Anterior cingulate cortex (tissue), 58 donors: ENCODE results near the gene FGF6.
A peak's percentile ranks its signal among the peaks of the same experiment; 100 is the strongest.
"Not testable (repeated sequence)": the region's sequence is repeated elsewhere in the genome, so short reads cannot be mapped to it uniquely, and the experiment has no call there.

Experiments used
- DNase-seq, 58 donors: peaks; one replicate each; lab custom pipeline; 2025; lab: John Stamatoyannopoulos, UW

Gene FGF6, protein sequence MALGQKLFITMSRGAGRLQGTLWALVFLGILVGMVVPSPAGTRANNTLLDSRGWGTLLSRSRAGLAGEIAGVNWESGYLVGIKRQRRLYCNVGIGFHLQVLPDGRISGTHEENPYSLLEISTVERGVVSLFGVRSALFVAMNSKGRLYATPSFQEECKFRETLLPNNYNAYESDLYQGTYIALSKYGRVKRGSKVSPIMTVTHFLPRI

DNA sequence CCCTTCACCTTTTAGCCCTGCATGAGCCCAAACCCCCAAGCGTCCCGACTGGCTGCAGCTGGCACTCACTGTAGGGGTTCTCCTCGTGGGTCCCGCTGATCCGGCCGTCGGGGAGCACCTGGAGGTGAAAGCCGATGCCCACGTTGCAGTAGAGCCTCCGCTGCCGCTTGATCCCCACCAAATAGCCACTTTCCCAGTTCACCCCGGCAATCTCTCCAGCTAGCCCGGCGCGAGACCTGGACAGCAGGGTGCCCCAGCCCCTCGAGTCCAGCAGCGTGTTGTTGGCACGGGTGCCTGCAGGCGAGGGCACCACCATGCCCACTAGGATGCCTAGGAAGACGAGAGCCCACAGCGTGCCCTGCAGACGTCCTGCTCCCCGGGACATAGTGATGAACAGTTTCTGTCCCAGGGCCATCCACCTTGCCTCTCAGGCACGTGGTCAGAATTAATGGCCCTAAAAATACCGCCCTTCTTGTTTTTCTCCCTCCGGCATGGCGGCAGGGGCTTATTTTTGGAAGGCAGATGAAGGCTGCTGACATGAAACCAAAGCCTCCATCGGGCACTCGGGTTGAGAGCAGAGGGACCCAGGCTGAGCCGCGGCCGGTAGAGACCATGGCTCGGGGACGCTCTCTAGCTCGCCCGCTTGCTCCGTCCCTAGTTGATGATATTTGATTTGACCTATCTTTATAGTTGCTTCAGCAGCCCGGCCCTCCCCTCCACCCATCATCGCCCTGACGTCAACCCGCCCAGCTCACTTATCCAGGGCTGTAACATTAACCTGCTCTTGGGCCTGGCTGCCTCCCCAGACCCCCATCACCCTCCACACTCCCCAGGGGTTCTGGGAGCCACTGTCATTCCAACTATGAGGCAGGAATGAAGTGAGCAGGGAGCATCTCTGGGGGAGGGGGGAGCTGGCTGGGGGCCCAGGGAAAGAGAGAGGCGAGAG is at the start of gene FGF6:
Gene FGF6 (minus strand): TSS at position 660 of the 946 bp plus-strand sequence. CDS start 245 bp downstream, at position 415.
- DNase-seq: no peak

DNA sequence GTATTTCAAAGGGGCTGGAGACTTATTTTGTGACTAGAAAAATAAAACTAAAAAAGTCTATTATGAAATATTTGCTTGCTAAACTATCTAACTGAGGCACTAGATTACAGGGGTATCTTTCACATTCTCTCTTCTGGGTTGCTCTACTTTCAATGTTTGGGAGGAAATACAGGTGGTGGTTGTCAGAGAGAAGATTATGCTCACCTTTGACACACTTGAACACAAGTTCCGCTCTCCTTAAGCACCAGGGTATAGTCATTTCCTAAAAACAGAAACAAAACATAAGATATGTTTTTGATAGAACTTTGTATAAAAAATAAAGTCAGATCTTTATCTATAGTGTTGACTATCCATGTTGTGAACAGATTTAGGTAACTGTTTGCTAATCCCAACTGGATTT is 45.4 kb upstream of the FGF6 start:
- no peak for DNase-seq

DNA sequence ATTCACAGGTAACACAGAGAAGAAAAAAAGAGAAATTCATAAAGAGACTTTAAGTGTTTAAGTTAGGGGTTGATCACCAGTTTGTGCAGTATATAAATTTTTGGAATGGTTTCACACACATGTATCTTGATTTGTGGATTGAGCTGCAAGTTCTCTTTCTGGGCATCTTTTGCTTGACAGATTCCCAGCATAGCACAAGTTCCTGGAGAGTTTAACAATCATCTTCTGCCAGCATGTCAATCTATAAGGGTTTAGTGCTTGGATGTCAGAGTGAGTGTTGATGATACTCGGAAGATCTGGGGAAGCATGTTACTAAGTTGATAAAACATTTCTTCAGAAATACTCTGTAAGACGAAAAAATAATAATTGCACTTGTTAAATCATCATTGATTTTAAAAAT is 43.9 kb upstream of the FGF6 start:
- no peak for DNase-seq

DNA sequence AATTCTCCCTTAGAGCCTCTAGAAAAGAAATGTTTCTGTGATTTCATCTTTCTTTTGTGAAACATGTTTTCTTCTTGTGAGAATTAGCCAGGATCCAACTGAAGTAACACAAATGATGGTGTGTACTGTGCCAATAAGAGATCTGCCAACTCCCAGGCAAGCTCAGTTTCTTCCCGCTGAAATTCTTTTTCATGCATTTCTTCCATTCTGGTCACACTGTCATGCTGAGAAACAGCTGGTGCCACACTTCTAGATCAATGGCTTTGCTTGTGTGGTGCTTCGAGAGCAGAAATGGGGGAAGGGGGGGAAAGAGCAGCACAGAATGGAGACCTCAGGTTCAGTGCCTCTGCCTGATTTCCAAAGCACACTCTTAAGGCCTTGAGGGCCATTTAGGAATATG is 41.4 kb upstream of the FGF6 start:
- peak in 29 of 58 donors; percentile 2 to 66 (median 14) for DNase-seq

DNA sequence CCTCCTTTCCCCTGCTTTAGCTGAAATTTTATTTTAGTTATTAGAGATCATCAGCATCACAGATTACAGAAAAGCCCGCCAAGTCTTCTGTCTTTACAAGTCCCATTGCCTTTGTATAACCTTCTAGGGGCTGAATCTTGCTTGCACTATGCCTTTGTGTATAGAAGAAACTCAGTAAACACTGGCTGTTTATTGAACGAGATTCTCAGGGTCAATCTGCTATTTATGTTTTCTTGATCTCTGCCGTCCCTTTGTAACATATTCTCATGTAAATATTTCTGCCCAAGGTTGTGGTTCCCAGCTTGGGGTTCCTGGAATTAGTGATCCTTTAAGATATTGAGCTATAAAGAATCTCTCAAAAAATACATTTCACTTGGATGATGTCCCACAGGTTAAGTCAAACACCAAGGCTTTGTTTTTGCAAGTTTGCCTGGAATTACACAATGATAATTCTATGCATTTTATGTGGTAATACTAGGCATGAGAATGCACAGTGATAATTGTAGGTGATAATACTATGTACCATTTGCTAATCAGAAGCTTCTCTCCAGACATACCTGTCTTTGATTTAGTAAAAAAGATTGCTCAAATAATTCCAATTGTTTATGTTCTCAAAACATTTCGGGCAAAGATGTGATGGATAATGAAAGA is 40.6 kb upstream of the FGF6 start:
- no peak for DNase-seq

DNA sequence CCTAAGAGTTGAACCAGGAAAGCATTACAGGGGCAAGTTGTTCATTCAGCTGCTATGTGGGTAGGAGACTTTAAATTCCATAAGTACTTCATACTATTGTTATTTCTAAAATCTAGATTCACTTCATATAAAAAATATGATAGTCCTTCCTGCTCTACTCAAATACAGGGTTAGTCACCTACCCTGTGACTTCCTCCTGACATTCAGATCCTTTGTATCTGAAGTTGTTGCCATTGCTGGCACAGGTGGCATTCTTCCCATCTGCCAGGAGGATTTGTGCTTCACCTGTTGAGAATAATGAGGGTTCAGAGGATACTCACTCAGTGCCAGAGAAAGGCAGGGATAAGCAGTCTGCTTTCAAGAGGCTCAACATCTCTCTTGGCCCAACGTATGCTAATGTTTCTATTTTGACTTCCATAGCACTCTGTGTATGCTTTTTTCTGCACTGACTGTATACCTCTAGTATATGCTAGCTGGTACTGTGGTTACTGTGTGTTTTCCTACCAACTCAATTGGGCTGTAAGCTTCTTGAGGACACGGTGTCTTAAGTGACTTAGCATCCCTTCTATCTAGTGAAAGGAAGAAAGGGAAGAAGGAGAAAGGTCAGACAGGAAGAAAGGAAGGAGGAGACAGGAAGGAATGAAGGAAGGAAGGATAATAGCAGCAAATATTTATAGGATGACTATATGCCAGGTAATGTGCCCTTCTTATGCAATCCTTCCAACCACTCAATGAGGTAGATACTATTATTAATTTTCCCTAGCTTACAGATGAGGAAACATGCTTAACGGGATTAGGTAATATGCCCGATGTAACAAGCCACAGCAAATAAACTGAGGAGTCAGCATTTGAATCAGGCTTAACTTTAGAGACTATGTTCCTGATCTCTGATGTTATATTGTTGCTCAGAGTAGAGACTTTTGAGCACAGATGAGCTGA is 38.5 kb upstream of the FGF6 start:
- DNase-seq: no peak

DNA sequence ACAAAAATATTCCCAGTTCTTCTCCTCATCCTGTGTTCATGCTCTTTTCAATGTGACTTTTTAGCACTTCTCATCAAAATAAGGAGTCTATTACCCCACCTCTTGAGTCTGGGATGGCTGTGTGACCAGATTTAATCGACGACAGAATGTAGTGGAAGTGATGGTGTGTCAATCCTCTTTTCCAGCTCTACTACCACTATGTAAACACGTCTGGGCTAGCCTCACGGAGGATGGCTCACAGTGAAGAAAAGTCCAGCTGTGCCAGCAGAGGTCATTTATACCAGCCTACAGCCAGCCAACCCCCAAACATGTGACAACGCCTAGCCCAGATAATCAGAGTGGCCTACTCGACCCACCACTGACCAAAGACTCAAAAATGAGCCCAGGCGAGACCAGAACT is 37.3 kb upstream of the FGF6 start:
- no peak for DNase-seq

DNA sequence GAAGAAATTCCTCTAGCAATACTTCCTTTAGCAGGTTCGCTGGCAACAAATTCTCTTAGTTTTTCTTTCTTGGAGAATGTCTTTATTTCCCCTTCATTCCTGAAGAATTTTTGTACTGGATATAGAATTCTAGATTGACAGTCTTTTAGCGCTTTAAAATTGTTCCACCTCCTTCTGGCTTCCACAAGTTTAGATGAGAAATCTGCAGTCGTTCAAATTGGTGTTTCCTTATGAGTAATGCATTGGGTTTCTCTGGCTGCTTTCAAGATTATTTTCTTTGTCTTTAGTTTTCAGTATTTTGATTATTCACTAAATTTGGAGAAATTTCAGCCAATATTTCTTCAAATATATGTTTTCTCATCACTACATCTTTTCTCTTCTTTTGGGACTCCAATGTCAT is 33.3 kb upstream of the FGF6 start:
- no peak for DNase-seq

DNA sequence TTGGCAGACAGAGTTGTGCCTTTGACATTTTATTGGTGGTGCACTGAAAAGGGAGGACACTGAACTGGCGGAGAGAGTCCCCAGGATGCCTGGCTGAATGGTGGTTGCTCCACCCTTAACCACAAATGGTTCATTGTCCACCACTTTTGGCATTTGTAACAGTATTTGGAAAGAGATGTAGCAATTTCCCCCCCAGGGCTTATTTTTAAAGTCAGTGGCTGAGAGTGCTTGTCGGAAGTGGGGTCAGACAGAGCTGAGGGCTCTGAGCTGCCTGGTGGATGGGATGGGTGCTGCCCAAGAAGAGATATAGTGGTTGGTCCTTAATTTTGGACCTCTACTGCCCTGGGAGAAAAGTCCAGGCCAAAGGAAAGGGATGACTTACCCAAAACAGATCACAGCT is 31.5 kb upstream of the FGF6 start:
- no peak for DNase-seq

DNA sequence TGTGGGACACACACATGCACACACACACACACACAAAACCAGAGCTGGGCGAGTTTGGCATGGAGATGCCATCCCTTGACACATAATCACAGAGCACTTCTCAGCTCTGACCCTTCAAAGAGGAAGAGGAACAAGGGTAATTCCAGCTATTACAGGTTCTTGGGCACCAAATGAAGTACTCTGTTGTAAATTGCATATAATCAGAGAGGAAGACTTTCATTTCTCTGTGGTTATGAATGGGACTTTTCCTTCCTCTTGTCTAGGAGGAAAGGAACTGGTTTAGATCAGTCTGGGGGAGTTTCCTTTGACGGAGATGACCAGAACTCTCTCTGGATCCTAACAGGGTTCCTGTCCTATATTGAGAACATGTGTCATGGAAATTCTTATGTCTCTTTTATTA is 26.4 kb upstream of the FGF6 start:
- no peak for DNase-seq

DNA sequence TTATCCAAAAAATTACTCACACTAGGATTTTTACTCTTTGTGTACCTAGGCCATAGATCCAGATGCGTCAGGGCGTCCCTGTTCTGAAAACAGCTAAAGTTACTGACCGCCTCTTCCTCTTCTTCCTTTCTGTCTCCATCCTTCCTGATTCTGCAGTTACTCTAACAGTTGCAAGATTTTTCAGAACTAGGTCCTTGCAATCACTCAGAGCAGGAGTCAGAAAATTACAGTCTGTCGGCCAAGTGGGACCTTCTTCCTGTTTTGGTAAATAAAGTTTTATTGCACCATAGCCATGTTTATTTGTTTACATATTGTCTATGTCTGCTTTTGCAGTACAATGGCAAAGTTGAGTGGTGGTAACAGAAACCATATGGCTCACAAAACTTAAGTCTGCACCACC is 25.6 kb upstream of the FGF6 start:
- no peak for DNase-seq

DNA sequence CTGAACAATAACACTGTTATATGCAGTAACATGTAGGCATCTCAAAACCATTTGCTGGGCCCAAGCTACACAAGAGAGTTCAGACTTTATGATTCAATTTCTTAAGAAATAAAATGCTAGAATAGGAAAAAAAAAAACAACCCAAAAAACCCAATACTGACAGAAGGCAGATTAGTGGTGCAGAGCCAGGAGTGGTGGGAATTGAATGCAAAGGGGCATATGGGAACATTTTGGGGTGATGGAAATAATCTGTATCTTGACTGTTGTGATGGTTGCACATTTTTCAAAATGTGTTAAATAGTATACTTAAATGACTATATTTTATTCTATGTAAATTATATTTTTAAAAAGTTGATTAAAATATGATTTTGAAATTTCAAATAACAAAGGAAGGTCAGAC is 23.4 kb upstream of the FGF6 start:
- no peak for DNase-seq

DNA sequence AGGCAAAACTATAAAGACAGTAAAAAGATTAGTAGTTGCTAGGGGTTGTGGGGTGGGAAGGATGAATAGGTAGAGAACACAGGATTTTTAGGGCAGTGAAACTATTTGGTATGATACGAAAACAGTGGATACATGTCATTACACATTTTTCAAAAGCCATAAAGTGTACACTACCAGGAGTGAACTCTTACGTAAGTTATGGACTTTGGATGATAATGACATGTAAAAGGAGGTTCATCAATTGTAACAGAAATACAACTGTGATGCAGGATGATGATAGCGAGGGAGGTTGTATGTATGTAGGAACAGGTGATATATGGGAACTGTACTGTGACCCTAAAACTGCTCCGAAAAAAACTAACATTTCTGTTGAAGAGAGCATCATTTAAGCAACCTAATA is 15.1 kb upstream of the FGF6 start:
- DNase-seq: no peak

DNA sequence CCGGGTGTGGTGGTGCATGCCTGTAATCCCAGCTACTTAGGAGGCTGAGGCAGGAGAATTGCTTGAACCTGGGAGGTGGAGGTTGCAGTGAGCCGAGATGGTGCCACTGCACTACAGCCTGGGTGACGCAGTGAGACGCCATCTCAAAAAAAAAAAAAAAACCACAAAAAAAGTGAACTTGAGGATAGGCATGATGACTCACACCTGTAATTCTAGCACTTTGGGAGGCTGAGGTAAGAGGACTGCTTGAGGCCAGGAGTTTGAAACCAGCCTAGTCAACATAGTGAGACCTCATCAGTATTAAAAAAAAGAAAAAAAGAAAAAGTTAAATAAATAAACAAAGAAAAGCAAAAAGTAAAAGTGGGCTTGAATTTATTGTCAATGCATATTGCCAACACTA is 10.2 kb upstream of the FGF6 start:
- DNase-seq: not testable (repeated sequence)

DNA sequence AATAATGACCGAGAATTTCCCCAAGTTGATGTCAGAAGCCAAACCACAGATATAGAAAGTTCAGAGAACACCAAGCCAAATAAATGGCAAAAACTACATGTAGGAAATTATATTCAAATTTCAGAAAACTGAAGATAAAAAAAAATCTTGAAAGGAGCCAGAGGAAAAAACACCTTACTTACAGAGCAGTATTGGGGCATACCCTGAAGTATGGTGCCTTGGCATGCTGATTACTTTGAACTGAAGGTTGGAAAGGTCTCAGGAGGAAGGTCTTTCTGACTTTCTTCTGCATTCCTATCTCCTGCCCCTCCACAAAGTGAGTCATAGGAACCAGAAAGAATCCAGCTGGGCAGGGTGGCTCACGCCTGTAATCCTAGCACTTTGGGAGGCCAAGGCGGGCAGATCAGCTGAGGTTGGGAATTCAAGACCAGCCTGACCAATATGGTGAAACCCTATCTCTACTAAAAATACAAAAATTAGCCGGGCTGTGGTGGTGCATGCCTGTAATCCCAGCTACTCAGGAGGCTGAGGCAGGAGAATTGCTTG is 8.8 kb upstream of the FGF6 start:
- no peak for DNase-seq

DNA sequence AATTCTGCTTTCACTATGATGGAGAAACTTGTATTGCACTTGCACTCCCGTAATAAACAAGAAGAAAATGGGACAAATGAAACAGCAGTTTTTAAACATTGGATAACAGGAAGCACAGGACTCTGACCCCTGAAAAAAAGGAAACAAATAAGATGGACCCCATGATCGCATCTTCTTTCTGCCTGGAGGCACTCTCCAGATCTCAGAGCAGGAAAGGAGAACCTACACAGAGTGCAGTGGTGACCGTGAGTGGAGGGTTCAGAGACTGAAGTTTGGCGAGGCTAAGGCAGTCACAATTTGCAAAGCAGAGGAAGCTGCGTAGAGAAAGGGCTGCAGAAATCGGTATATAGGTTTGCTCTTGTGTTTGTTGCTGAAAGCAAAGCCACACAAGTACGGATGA is 6.1 kb upstream of the FGF6 start:
- DNase-seq: no peak

DNA sequence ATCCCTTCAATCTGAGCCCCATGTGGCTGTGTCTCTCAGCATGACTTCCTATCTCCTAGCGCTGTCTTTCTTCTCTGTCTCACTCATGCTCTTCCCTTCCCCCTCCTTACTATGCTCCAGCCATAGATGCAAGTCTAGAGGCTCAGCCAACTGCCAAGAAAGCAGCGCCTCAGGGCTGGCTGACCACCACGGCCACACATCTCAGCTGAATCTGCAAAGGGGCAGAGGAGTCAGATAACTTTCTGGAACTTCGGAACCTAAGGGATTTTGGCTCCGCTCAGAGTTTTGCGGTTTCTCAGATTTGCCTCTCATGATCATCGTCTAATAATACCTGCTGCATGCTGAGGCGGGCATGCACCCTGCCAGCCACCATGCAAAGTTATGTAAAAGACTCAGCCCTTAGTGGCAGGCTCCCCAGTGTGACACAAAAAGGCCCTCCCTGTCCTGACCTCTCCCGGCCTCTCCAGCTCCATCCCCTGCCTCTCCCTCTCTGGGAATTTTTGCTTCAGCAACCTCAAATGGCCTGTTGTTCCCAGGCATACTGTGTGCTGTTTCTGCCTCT is 5.0 kb upstream of the FGF6 start:
- DNase-seq: peak in 1 of 58 donors; percentile 10

DNA sequence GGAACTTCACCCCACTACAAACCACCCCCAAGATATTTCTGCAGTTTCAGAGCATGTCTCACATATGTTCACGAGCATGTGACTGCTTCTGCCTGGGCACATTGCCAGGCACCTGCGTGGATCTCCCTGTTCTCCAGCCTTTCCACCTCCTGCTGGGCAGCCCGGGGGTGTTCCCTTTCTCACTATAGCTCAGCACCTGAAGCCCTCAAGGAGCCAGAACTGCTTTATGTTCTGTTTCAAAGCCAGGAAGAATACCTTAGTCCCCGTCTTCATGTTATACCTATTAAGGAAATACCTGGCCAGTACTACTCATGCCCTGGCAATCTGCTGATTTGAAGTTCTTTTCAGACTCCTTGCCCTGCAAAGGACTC is 4.2 kb upstream of the FGF6 start:
- peak in 1 of 58 donors; percentile 21 for DNase-seq

DNA sequence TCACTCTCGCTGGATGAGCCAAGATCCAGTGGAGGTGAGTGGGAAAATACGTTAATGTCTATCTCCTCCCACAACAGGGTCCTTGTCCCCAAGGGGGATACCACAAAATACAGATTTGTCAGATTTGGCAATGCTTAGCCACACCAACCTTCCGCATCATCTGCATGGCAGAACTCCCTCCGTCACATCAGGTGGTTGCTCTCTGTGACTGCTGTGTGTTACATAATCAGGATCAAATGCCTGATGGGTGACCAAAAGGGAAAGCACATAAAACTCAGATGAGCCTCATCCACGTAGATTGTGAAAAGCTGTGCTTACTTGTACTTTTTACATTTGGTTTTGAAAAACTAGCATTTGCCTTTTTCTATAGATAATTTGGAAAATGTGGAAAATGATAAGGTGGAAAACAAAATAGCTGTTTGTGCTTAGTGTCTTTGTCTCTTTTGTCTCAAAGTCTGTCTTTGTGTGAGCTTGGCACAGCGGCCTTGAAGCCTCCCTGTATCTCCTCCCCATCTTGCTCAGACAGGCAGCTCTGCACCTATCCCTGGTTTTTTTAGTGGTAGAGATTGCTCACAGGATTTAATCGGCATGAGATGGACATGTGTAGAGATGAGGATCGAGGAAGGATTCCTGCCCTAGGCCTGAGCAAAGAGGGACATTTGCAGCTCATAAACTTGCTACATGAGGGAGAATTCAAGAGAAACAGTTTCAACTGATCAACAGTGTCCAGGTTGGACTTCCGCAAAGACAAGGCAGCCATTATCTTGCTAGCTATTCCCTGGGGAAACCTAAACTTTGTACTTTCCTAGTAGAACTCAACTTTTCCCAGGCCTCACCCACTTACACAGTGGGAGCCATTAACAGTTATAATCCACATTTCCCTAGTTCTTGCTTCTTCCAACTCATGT is 3.6 kb upstream of the FGF6 start:
- DNase-seq: peak in 1 of 58 donors; percentile 40
